ENCODE measurements around the gene CSRNP3.
"Not testable (repeated sequence)": the region's sequence is repeated elsewhere in the genome, so short reads cannot be mapped to it uniquely, and the experiment has no call there.

CSRNP3 gene

GRCh38 chr2:165572151-165572550, 102.7 kb downstream of the CSRNP3 start:
- Histone ChIP-seq H3K27me3 (ENCODE audit: low read depth, low read length) (no peaks in the 10 kb centered on the region), H3K4me1 (ENCODE audit: control insufficient read depth in 1 of 2, insufficient read depth in 2 of 2, low read length in 2 of 2) (peaks cover 0 to 7% of the 10 kb centered on the region in 2 donors), H3K4me3 (ENCODE audit: low read depth in 1 of 2, low read length in 2 of 2) (no peak overlapping the region), H3K27ac (ENCODE audit: low read length) (no peak overlapping the region), H3K36me3 (ENCODE audit: control insufficient read depth in 1 of 2, insufficient read depth in 2 of 2, low read length in 2 of 2) (no peaks in the 10 kb centered on the region), H3K9me3 (ENCODE audit: control insufficient read depth in 1 of 2, low read length in 2 of 2) (no peaks in the 10 kb centered on the region)

GRCh38 chr2:165573534-165574461, 104.3 kb downstream of the CSRNP3 start:
- no peaks in the 10 kb centered on the region for H3K9me3 ChIP-seq (ENCODE audit: control insufficient read depth in 1 of 2, low read length in 2 of 2)
- no peaks in the 10 kb centered on the region for H3K36me3 ChIP-seq (ENCODE audit: control insufficient read depth in 1 of 2, insufficient read depth in 2 of 2, low read length in 2 of 2)
- no peak overlapping the region for H3K27ac ChIP-seq (ENCODE audit: low read length)
- H3K4me3 ChIP-seq (ENCODE audit: low read depth in 1 of 2, low read length in 2 of 2) = peak overlapping the region; percentile 58 to 68
- H3K4me1 ChIP-seq (ENCODE audit: control insufficient read depth in 1 of 2, insufficient read depth in 2 of 2, low read length in 2 of 2) = peaks cover 0 to 7% of the 10 kb centered on the region in 2 donors
- no peaks in the 10 kb centered on the region for H3K27me3 ChIP-seq (ENCODE audit: low read depth, low read length)

- Histone ChIP-seq H3K27me3 (ENCODE audit: low read depth, low read length) (no peaks in the 10 kb centered on the region), H3K4me3 (ENCODE audit: low read depth in 1 of 2, low read length in 2 of 2) (peak overlapping the region in 1 of 2 donors; percentile 68), H3K36me3 (ENCODE audit: control insufficient read depth in 1 of 2, insufficient read depth in 2 of 2, low read length in 2 of 2) (no peaks in the 10 kb centered on the region), H3K9me3 (ENCODE audit: control insufficient read depth in 1 of 2, low read length in 2 of 2) (no peaks in the 10 kb centered on the region), H3K27ac (ENCODE audit: low read length) (no peak overlapping the region), H3K4me1 (ENCODE audit: control insufficient read depth in 1 of 2, insufficient read depth in 2 of 2, low read length in 2 of 2) (peaks cover 0 to 7% of the 10 kb centered on the region in 2 donors)
These were observed 105.6 kb downstream of the CSRNP3 start for GRCh38 chr2:165575044-165575615.

- Histone ChIP-seq H3K4me3 (ENCODE audit: low read depth in 1 of 2, low read length in 2 of 2) (no peak overlapping the region), H3K27ac (ENCODE audit: low read length) (no peak overlapping the region), H3K9me3 (ENCODE audit: control insufficient read depth in 1 of 2, low read length in 2 of 2) (no peaks in the 10 kb centered on the region), H3K36me3 (ENCODE audit: control insufficient read depth in 1 of 2, insufficient read depth in 2 of 2, low read length in 2 of 2) (no peaks in the 10 kb centered on the region), H3K4me1 (ENCODE audit: control insufficient read depth in 1 of 2, insufficient read depth in 2 of 2, low read length in 2 of 2) (peaks cover 0 to 7% of the 10 kb centered on the region in 2 donors), H3K27me3 (ENCODE audit: low read depth, low read length) (no peaks in the 10 kb centered on the region)
These were observed 107.1 kb downstream of the CSRNP3 start for GRCh38 chr2:165576409-165577154.

- H3K27ac ChIP-seq (ENCODE audit: low read length) = no peak overlapping the region
- H3K9me3 ChIP-seq (ENCODE audit: control insufficient read depth in 1 of 2, low read length in 2 of 2) = no peaks in the 10 kb centered on the region
- H3K4me3 ChIP-seq (ENCODE audit: low read depth in 1 of 2, low read length in 2 of 2) = no peak overlapping the region
- H3K4me1 ChIP-seq (ENCODE audit: control insufficient read depth in 1 of 2, insufficient read depth in 2 of 2, low read length in 2 of 2) = peaks cover 4 to 8% of the 10 kb centered on the region in 2 donors
- no peaks in the 10 kb centered on the region for H3K27me3 ChIP-seq (ENCODE audit: low read depth, low read length)
- no peaks in the 10 kb centered on the region for H3K36me3 ChIP-seq (ENCODE audit: control insufficient read depth in 1 of 2, insufficient read depth in 2 of 2, low read length in 2 of 2)
These were observed 112.9 kb downstream of the CSRNP3 start for GRCh38 chr2:165582409-165582808.

GRCh38 chr2:165582863-165583506, 113.5 kb downstream of the CSRNP3 start:
- Histone ChIP-seq H3K27ac (ENCODE audit: low read length) (no peak overlapping the region), H3K27me3 (ENCODE audit: low read depth, low read length) (no peaks in the 10 kb centered on the region), H3K36me3 (ENCODE audit: control insufficient read depth in 1 of 2, insufficient read depth in 2 of 2, low read length in 2 of 2) (no peaks in the 10 kb centered on the region)

GRCh38 chr2:165584126-165584654, 114.7 kb downstream of the CSRNP3 start:
- H3K27ac ChIP-seq (ENCODE audit: low read length) = no peak overlapping the region
- no peaks in the 10 kb centered on the region for H3K9me3 ChIP-seq (ENCODE audit: control insufficient read depth in 1 of 2, low read length in 2 of 2)
- no peak overlapping the region for H3K4me3 ChIP-seq (ENCODE audit: low read depth in 1 of 2, low read length in 2 of 2)
- no peaks in the 10 kb centered on the region for H3K36me3 ChIP-seq (ENCODE audit: control insufficient read depth in 1 of 2, insufficient read depth in 2 of 2, low read length in 2 of 2)
- H3K27me3 ChIP-seq (ENCODE audit: low read depth, low read length) = no peaks in the 10 kb centered on the region
- peaks cover 4 to 8% of the 10 kb centered on the region in 2 donors for H3K4me1 ChIP-seq (ENCODE audit: control insufficient read depth in 1 of 2, insufficient read depth in 2 of 2, low read length in 2 of 2)

More at GRCh38 chr2:165582863-165583506, 113.5 kb downstream of the CSRNP3 start:
- Histone ChIP-seq H3K4me1 (ENCODE audit: control insufficient read depth in 1 of 2, insufficient read depth in 2 of 2, low read length in 2 of 2) (peaks cover 4 to 8% of the 10 kb centered on the region in 2 donors), H3K4me3 (ENCODE audit: low read depth in 1 of 2, low read length in 2 of 2) (no peak overlapping the region), H3K9me3 (ENCODE audit: control insufficient read depth in 1 of 2, low read length in 2 of 2) (no peaks in the 10 kb centered on the region)

GRCh38 chr2:165586019-165586418, 116.5 kb downstream of the CSRNP3 start:
- Histone ChIP-seq H3K27me3 (ENCODE audit: low read depth, low read length) (no peaks in the 10 kb centered on the region), H3K4me1 (ENCODE audit: control insufficient read depth in 1 of 2, insufficient read depth in 2 of 2, low read length in 2 of 2) (peaks cover 4 to 8% of the 10 kb centered on the region in 2 donors), H3K4me3 (ENCODE audit: low read depth in 1 of 2, low read length in 2 of 2) (no peak overlapping the region), H3K36me3 (ENCODE audit: control insufficient read depth in 1 of 2, insufficient read depth in 2 of 2, low read length in 2 of 2) (no peaks in the 10 kb centered on the region), H3K9me3 (ENCODE audit: control insufficient read depth in 1 of 2, low read length in 2 of 2) (no peaks in the 10 kb centered on the region), H3K27ac (ENCODE audit: low read length) (no peak overlapping the region)

GRCh38 chr2:165587335-165587938, 117.9 kb downstream of the CSRNP3 start:
- no peak overlapping the region for H3K27ac ChIP-seq (ENCODE audit: low read length)
- H3K4me1 ChIP-seq (ENCODE audit: control insufficient read depth in 1 of 2, insufficient read depth in 2 of 2, low read length in 2 of 2) = peaks cover 4 to 8% of the 10 kb centered on the region in 2 donors
- no peaks in the 10 kb centered on the region for H3K36me3 ChIP-seq (ENCODE audit: control insufficient read depth in 1 of 2, insufficient read depth in 2 of 2, low read length in 2 of 2)
- no peaks in the 10 kb centered on the region for H3K9me3 ChIP-seq (ENCODE audit: control insufficient read depth in 1 of 2, low read length in 2 of 2)
- no peaks in the 10 kb centered on the region for H3K27me3 ChIP-seq (ENCODE audit: low read depth, low read length)
- H3K4me3 ChIP-seq (ENCODE audit: low read depth in 1 of 2, low read length in 2 of 2) = no peak overlapping the region

- H3K27me3 ChIP-seq (ENCODE audit: low read depth, low read length); H3K4me1 ChIP-seq (ENCODE audit: control insufficient read depth in 1 of 2, insufficient read depth in 2 of 2, low read length in 2 of 2); H3K36me3 ChIP-seq (ENCODE audit: control insufficient read depth in 1 of 2, insufficient read depth in 2 of 2, low read length in 2 of 2); H3K9me3 ChIP-seq (ENCODE audit: control insufficient read depth in 1 of 2, low read length in 2 of 2); H3K27ac ChIP-seq (ENCODE audit: low read length); H3K4me3 ChIP-seq (ENCODE audit: low read depth in 1 of 2, low read length in 2 of 2): not testable (repeated sequence)
These were observed 121.5 kb downstream of the CSRNP3 start for GRCh38 chr2:165590999-165591398.

Data from muscle layer of duodenum (tissue), 2 donors.